HEK293 (cell line): Measurements from ENCODE around the gene BICD1.

Experiments
- EGR2 ChIP-seq: fragments of 450-650 bp; formaldehyde crosslinking; IDR thresholded peaks from 2 replicates; pipeline ENCODE4 v1.5.1; 2016; ENCODE audit warnings: low read depth, missing biosample characterization, missing genetic modification characterization
- KLF9 ChIP-seq: fragments of 450-650 bp; formaldehyde crosslinking; IDR thresholded peaks from 2 replicates; pipeline ENCODE4 v1.5.1; 2016; ENCODE audit warnings: missing biosample characterization, missing genetic modification characterization, low read depth
- SETDB1 ChIP-seq: IDR thresholded peaks from one replicate; pipeline ENCODE4 v1.6.1; 2017; ENCODE audit warnings: mild to moderate bottlenecking, low read length, moderate library complexity, mixed read lengths; ENCODE audit not compliant: insufficient read length
- ZBTB20 ChIP-seq: fragments of 450-650 bp; formaldehyde crosslinking; IDR thresholded peaks from 2 replicates; pipeline ENCODE4 v1.5.1; 2016; ENCODE audit warnings: missing biosample characterization, missing genetic modification characterization
- ZNF184 ChIP-seq: fragments of 450-650 bp; IDR thresholded peaks from 2 replicates; pipeline ENCODE4 v1.5.1; 2018; ENCODE audit warnings: missing biosample characterization, mild to moderate bottlenecking, missing genetic modification characterization
- ZNF211 ChIP-seq: fragments of 450-650 bp; formaldehyde crosslinking; IDR thresholded peaks from 2 replicates; pipeline ENCODE4 v1.5.1; 2016; ENCODE audit warnings: low read depth, missing biosample characterization, missing genetic modification characterization
- ZNF274 ChIP-seq, 2 experiments: fragments of 200-500 bp in 1 of 2; fragments of 450-650 bp in 1 of 2; sonication (Bioruptor generic) in 1 of 2; formaldehyde crosslinking in 1 of 2; IDR thresholded peaks; 2 replicates each; pipeline versions ENCODE4 v1.5.1 to v1.6.1; 2014 to 2016; ENCODE audit warnings: borderline replicate concordance in 1 of 2, inconsistent platforms in 1 of 2, low read length in 1 of 2, missing biosample characterization in 1 of 2, missing genetic modification characterization in 1 of 2
- ZNF560 ChIP-seq: fragments of 450-650 bp; formaldehyde crosslinking; IDR thresholded peaks from 2 replicates; pipeline ENCODE4 v1.5.1; 2017; ENCODE audit warnings: missing biosample characterization, missing genetic modification characterization, borderline replicate concordance
- ZNF768 ChIP-seq: fragments of 450-650 bp; formaldehyde crosslinking; IDR thresholded peaks from 2 replicates; pipeline ENCODE4 v1.5.1; 2018; ENCODE audit warnings: missing biosample characterization, mild to moderate bottlenecking, missing genetic modification characterization
- TF ChIP-seq, protein P1 (sequence below): fragments of 450-650 bp; formaldehyde crosslinking; IDR thresholded peaks from 2 replicates; pipeline ENCODE4 v1.5.1; 2016; ENCODE audit warnings: missing biosample characterization, missing genetic modification characterization
- TF ChIP-seq, protein P2 (sequence below): fragments of 450-650 bp; formaldehyde crosslinking; IDR thresholded peaks from 2 replicates; pipeline ENCODE4 v1.5.1; 2016; ENCODE audit warnings: missing biosample characterization, missing genetic modification characterization, low read depth
- TF ChIP-seq, protein P3 (sequence below): fragments of 450-650 bp; formaldehyde crosslinking; IDR thresholded peaks from 2 replicates; pipeline ENCODE4 v1.5.1; 2016; ENCODE audit warnings: missing biosample characterization, missing genetic modification characterization
- TF ChIP-seq, protein P4 (sequence below): fragments of 450-650 bp; formaldehyde crosslinking; IDR thresholded peaks from 2 replicates; pipeline ENCODE4 v1.5.1; 2016; ENCODE audit warnings: missing biosample characterization, missing genetic modification characterization
- TF ChIP-seq, protein P5 (sequence below): fragments of 450-650 bp; formaldehyde crosslinking; IDR thresholded peaks from 2 replicates; pipeline ENCODE4 v1.5.1; 2016; ENCODE audit warnings: missing biosample characterization, missing genetic modification characterization

DNA sequence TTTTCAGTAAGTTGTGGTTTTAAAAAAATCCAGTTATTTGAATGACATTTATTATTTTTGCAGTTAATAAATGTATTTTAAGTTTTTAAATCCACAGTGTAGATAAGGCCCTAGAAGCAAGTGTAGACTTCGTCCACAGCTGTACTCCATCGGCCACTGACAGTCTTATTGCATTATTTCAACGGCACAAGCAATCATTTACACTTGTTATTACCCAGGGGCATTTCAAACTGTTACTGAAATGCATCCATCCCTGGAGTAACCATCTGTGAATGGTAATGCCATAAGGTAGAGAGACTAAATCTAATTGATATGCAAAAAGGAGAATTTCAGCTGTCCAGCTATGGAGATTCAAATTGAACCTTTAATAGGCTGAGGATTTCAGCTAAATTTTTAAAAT is 48.4 kb downstream of the BICD1 start:
- TF ChIP-seq ZNF560 (tag by site-specific recombination) (no peak), ZNF274 (IDR thresholded peaks at IDR 0.05; ENCODE audit: low read length) (no peak), ZNF274 (tag by site-specific recombination; IDR thresholded peaks at IDR 0.05; ENCODE audit: borderline replicate concordance) (no peak), ZNF768 (tag by site-specific recombination) (no peak), EGR2 (tag by site-specific recombination) (no peak), ZNF211 (tag by site-specific recombination) (no peak), KLF9 (tag by site-specific recombination) (no peak), SETDB1 (no peak), ZBTB20 (tag by site-specific recombination) (no peak), ZNF184 (tag by site-specific recombination) (no peak)
- TF ChIP-seq, protein P1, sequence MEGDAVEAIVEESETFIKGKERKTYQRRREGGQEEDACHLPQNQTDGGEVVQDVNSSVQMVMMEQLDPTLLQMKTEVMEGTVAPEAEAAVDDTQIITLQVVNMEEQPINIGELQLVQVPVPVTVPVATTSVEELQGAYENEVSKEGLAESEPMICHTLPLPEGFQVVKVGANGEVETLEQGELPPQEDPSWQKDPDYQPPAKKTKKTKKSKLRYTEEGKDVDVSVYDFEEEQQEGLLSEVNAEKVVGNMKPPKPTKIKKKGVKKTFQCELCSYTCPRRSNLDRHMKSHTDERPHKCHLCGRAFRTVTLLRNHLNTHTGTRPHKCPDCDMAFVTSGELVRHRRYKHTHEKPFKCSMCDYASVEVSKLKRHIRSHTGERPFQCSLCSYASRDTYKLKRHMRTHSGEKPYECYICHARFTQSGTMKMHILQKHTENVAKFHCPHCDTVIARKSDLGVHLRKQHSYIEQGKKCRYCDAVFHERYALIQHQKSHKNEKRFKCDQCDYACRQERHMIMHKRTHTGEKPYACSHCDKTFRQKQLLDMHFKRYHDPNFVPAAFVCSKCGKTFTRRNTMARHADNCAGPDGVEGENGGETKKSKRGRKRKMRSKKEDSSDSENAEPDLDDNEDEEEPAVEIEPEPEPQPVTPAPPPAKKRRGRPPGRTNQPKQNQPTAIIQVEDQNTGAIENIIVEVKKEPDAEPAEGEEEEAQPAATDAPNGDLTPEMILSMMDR (tag by site-specific recombination) = no peak
- TF ChIP-seq, protein P2, sequence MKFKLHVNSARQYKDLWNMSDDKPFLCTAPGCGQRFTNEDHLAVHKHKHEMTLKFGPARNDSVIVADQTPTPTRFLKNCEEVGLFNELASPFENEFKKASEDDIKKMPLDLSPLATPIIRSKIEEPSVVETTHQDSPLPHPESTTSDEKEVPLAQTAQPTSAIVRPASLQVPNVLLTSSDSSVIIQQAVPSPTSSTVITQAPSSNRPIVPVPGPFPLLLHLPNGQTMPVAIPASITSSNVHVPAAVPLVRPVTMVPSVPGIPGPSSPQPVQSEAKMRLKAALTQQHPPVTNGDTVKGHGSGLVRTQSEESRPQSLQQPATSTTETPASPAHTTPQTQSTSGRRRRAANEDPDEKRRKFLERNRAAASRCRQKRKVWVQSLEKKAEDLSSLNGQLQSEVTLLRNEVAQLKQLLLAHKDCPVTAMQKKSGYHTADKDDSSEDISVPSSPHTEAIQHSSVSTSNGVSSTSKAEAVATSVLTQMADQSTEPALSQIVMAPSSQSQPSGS (tag by site-specific recombination) = no peak
- TF ChIP-seq, protein P3, sequence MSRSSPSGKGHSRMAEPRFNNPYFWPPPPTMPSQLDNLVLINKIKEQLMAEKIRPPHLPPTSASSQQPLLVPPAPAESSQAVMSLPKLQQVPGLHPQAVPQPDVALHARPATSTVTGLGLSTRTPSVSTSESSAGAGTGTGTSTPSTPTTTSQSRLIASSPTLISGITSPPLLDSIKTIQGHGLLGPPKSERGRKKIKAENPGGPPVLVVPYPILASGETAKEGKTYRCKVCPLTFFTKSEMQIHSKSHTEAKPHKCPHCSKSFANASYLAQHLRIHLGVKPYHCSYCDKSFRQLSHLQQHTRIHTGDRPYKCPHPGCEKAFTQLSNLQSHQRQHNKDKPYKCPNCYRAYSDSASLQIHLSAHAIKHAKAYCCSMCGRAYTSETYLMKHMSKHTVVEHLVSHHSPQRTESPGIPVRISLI (tag by site-specific recombination) = no peak
- TF ChIP-seq, protein P4, sequence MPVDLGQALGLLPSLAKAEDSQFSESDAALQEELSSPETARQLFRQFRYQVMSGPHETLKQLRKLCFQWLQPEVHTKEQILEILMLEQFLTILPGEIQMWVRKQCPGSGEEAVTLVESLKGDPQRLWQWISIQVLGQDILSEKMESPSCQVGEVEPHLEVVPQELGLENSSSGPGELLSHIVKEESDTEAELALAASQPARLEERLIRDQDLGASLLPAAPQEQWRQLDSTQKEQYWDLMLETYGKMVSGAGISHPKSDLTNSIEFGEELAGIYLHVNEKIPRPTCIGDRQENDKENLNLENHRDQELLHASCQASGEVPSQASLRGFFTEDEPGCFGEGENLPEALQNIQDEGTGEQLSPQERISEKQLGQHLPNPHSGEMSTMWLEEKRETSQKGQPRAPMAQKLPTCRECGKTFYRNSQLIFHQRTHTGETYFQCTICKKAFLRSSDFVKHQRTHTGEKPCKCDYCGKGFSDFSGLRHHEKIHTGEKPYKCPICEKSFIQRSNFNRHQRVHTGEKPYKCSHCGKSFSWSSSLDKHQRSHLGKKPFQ (tag by site-specific recombination) = no peak
- TF ChIP-seq, protein P5, sequence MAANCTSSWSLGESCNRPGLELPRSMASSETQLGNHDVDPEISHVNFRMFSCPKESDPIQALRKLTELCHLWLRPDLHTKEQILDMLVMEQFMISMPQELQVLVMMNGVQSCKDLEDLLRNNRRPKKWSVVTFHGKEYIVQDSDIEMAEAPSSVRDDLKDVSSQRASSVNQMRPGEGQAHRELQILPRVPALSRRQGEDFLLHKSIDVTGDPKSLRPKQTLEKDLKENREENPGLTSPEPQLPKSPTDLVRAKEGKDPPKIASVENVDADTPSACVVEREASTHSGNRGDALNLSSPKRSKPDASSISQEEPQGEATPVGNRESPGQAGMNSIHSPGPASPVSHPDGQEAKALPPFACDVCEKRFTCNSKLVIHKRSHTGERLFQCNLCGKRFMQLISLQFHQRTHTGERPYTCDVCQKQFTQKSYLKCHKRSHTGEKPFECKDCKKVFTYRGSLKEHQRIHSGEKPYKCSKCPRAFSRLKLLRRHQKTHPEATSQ (tag by site-specific recombination) = no peak
